GM18507 (cell line): Measurements from ENCODE around the gene DCAF12.
"Not testable (repeated sequence)": the region's sequence is repeated elsewhere in the genome, so short reads cannot be mapped to it uniquely, and the experiment has no call there.

Experiments
- DNase-seq: peaks from one replicate; pipeline ENCODE4 v3.0.0; 2011; ENCODE audit warnings: low read depth; ENCODE audit not compliant: insufficient read length; ENCODE audit errors: extremely low spot score
- FAIRE-seq: peaks from 2 replicates; lab custom pipeline; 2011; peaks lifted over from hg19 to GRCh38; lab: Jason Lieb, UNC

DCAF12 gene

GRCh38 chr9:34072868-34073590 lies 53.5 kb downstream of the DCAF12 start:
- DNase-seq (no peak), FAIRE-seq (no peak)

GRCh38 chr9:34072410-34072809 lies 54.1 kb downstream of the DCAF12 start:
- FAIRE-seq = no peak
- DNase-seq = no peak

GRCh38 chr9:34070606-34071324 lies 55.7 kb downstream of the DCAF12 start:
- DNase-seq (no peak), FAIRE-seq (no peak)

GRCh38 chr9:34069831-34070230 lies 56.7 kb downstream of the DCAF12 start:
- DNase-seq (no peak), FAIRE-seq (no peak)

GRCh38 chr9:34065541-34065940 lies 61.0 kb downstream of the DCAF12 start:
- DNase-seq (no peak), FAIRE-seq (no peak)

GRCh38 chr9:34059954-34060353 lies 66.5 kb downstream of the DCAF12 start:
- no peak for FAIRE-seq

GRCh38 chr9:34059281-34059680 lies 67.2 kb downstream of the DCAF12 start:
- DNase-seq = no peak
- no peak for FAIRE-seq

More at GRCh38 chr9:34059954-34060353, 66.5 kb downstream of the DCAF12 start:
- no peak for DNase-seq

GRCh38 chr9:34049630-34050384 lies 76.7 kb downstream of the DCAF12 start:
- FAIRE-seq (no peak), DNase-seq (no peak)

GRCh38 chr9:34048727-34049629 lies 77.5 kb downstream of the DCAF12 start, which contains the start of gene UBAP2:
TSS of gene UBAP2 (minus strand) at chr9:34048887. CDS start at chr9:34017148, 31,739 bp downstream.
- FAIRE-seq (peak; percentile 87), DNase-seq (peak; percentile 81)

GRCh38 chr9:34047864-34048726 lies 78.4 kb downstream of the DCAF12 start:
- FAIRE-seq (peak; percentile 18), DNase-seq (peak; percentile 23)

- FAIRE-seq (no peak), DNase-seq (no peak)
Measured at GRCh38 chr9:34046784-34047379, 79.6 kb downstream of the DCAF12 start.

GRCh38 chr9:34045903-34046302 lies 80.6 kb downstream of the DCAF12 start:
- FAIRE-seq (no peak), DNase-seq (no peak)

GRCh38 chr9:34042074-34042473 lies 84.4 kb downstream of the DCAF12 start:
- not testable (repeated sequence) for DNase-seq, FAIRE-seq

- FAIRE-seq, DNase-seq: not testable (repeated sequence)
Measured at GRCh38 chr9:34038851-34039250, 87.6 kb downstream of the DCAF12 start.

GRCh38 chr9:34037626-34038025 lies 88.9 kb downstream of the DCAF12 start:
- DNase-seq = no peak

GRCh38 chr9:34036625-34037024 lies 89.9 kb downstream of the DCAF12 start:
- DNase-seq (no peak), FAIRE-seq (no peak)

More at GRCh38 chr9:34037626-34038025, 88.9 kb downstream of the DCAF12 start:
- FAIRE-seq = no peak
